HepG2 (cell line): ENCODE measurements around the gene CLUH. TPM values are rescaled to one million over a fixed set of nuclear protein-coding genes. Genes with fewer than 3 reads are reported as not detected.

Experiments used
- AGO2 ChIP-seq: fragments of 200-400 bp; formaldehyde crosslinking; optimal IDR thresholded peaks from 2 replicates; pipeline ENCODE3; 2017; ENCODE audit warnings: mild to moderate bottlenecking, low read depth, low read length, moderate library complexity
- CENPX ChIP-seq: sonication (generic); formaldehyde crosslinking; IDR thresholded peaks from 2 replicates; pipeline ENCODE4 v1.9.0; 2021; ENCODE audit warnings: mild to moderate bottlenecking, missing genetic modification reagents, moderate library complexity
- GFI1 ChIP-seq: sonication (generic); formaldehyde crosslinking; IDR thresholded peaks from 2 replicates; pipeline ENCODE4 v1.5.0; 2020; ENCODE audit warnings: missing genetic modification reagents, mild to moderate bottlenecking, borderline replicate concordance
- NCOA1 ChIP-seq: sonication (generic); formaldehyde crosslinking; IDR thresholded peaks from 2 replicates; pipeline ENCODE4 v1.9.0; 2021; ENCODE audit warnings: missing genetic modification reagents
- NFIC ChIP-seq: IDR thresholded peaks from 2 replicates; pipeline ENCODE4 v1.6.1; 2012; ENCODE audit warnings: mild to moderate bottlenecking, low read length, inconsistent platforms
- NR3C1 ChIP-seq: sonication (generic); formaldehyde crosslinking; IDR thresholded peaks from 2 replicates; pipeline ENCODE4 v1.4.0; 2020; ENCODE audit warnings: missing genetic modification reagents
- SP4 ChIP-seq: sonication (generic); formaldehyde crosslinking; IDR thresholded peaks from 2 replicates; pipeline ENCODE4 v1.8.1; 2023; ENCODE audit warnings: mild to moderate bottlenecking, missing genetic modification reagents
- ZNF598 ChIP-seq: sonication (generic); formaldehyde crosslinking; IDR thresholded peaks from 2 replicates; pipeline ENCODE4 v1.5.1; 2020; ENCODE audit warnings: mild to moderate bottlenecking, missing genetic modification reagents, borderline replicate concordance
- ZNF761 ChIP-seq: sonication (generic); formaldehyde crosslinking; conservative IDR thresholded peaks from 2 replicates; pipeline ENCODE4 v1.4.0; 2020; ENCODE audit warnings: mild to moderate bottlenecking, missing genetic modification reagents
- ZNF782 ChIP-seq: sonication (generic); formaldehyde crosslinking; IDR thresholded peaks from 2 replicates; pipeline ENCODE4 v1.4.0; 2020; ENCODE audit warnings: missing genetic modification reagents, mild to moderate bottlenecking, borderline replicate concordance
- ZNF792 ChIP-seq: IDR thresholded peaks from 2 replicates; pipeline ENCODE4 v1.6.1; 2016
- polyA plus RNA-seq, 8 experiments: library from polyadenylated mRNA; depleted of rRNA in 3 of 8; stranded (reverse) in 7 of 8; unstranded in 1 of 8; fragments of >200 nt; fragmentation: Illumina TruSeq in 4 of 8; extraction: Trizol in 4 of 8; gene quantifications; 2 replicates each; pipeline versions ENCODE4 v1.2.1 to v1.2.3, GENCODE V29; 2011 to 2016; ENCODE audit warnings: low read depth in 4 of 8, missing spikeins in 1 of 8, mixed read lengths in 1 of 8; ENCODE audit not compliant: insufficient read depth in 1 of 8
- total RNA-seq, 5 experiments: library from RNA; depleted of rRNA; stranded (reverse); fragments of >200 nt; fragmentation: Illumina TruSeq; extraction: Trizol; gene quantifications; 2 replicates each; pipeline ENCODE4 v1.2.3, GENCODE V29; 2016; ENCODE audit warnings: low read depth in 1 of 5
- TF ChIP-seq, protein P1 (sequence below): sonication (generic); formaldehyde crosslinking; IDR thresholded peaks from 2 replicates; pipeline ENCODE4 v1.4.0; 2020; ENCODE audit warnings: missing genetic modification reagents, borderline replicate concordance
- TF ChIP-seq, protein P2 (sequence below): sonication (generic); formaldehyde crosslinking; conservative IDR thresholded peaks from 2 replicates; pipeline ENCODE4 v1.4.0; 2020; ENCODE audit warnings: missing genetic modification reagents
- TF ChIP-seq, protein P3 (sequence below): sonication (generic); formaldehyde crosslinking; IDR thresholded peaks from 2 replicates; pipeline ENCODE4 v1.4.0; 2020; ENCODE audit warnings: mild to moderate bottlenecking, missing genetic modification reagents

Gene CLUH
- total and polyA plus RNA-seq, 2 of the 13 experiments (the other 11 are each of a cell fraction or from before 2014, with no cell fraction given) = 30.9 to 60.5 TPM

DNA sequence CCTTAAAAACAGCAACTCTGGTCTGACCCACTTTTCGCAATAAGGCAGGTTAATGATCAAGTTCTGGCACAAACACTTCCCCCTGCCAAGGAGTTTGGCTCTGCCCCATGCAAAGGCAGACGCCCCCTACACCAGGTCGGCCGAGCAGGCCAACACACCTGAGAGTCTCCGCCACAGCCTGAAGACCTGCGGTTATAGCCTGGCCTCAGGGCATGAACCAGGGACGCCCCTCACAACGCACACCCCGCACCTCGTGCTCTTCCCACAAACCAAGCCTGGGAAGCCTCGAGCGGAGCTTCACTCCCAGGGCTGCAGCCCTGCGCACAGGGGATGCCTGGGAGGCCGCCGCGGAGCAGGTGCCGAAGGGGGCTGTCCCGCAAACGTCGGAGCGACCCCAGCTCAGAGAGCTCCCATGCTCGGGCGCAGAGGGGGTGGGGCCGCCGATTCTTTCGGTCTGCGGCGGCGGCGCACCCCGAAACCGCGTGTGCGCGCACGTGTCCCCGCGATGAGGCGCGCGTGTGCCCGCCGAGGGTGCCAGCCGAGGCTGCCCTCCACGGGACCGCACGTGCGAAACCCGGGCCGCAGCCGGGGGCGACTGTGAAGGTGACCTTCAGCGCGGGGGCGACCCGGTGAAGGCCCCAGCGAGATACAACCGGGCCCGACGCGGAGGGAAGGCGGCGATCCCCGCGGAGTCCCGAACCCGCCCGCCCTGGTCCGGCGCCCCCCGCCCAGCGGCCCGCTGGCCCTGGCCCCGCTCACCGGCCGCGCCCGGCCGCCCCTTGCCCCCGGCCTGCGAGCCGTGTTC is 559 bp downstream of the CLUH start (continued):
- TF ChIP-seq, protein P1, sequence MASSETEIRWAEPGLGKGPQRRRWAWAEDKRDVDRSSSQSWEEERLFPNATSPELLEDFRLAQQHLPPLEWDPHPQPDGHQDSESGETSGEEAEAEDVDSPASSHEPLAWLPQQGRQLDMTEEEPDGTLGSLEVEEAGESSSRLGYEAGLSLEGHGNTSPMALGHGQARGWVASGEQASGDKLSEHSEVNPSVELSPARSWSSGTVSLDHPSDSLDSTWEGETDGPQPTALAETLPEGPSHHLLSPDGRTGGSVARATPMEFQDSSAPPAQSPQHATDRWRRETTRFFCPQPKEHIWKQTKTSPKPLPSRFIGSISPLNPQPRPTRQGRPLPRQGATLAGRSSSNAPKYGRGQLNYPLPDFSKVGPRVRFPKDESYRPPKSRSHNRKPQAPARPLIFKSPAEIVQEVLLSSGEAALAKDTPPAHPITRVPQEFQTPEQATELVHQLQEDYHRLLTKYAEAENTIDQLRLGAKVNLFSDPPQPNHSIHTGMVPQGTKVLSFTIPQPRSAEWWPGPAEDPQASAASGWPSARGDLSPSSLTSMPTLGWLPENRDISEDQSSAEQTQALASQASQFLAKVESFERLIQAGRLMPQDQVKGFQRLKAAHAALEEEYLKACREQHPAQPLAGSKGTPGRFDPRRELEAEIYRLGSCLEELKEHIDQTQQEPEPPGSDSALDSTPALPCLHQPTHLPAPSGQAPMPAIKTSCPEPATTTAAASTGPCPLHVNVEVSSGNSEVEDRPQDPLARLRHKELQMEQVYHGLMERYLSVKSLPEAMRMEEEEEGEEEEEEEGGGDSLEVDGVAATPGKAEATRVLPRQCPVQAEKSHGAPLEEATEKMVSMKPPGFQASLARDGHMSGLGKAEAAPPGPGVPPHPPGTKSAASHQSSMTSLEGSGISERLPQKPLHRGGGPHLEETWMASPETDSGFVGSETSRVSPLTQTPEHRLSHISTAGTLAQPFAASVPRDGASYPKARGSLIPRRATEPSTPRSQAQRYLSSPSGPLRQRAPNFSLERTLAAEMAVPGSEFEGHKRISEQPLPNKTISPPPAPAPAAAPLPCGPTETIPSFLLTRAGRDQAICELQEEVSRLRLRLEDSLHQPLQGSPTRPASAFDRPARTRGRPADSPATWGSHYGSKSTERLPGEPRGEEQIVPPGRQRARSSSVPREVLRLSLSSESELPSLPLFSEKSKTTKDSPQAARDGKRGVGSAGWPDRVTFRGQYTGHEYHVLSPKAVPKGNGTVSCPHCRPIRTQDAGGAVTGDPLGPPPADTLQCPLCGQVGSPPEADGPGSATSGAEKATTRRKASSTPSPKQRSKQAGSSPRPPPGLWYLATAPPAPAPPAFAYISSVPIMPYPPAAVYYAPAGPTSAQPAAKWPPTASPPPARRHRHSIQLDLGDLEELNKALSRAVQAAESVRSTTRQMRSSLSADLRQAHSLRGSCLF (CRISPR knock-in tag) = no peak
- peak; percentile 80 for TF ChIP-seq AGO2
- TF ChIP-seq NFIC = no peak
- TF ChIP-seq, protein P2, sequence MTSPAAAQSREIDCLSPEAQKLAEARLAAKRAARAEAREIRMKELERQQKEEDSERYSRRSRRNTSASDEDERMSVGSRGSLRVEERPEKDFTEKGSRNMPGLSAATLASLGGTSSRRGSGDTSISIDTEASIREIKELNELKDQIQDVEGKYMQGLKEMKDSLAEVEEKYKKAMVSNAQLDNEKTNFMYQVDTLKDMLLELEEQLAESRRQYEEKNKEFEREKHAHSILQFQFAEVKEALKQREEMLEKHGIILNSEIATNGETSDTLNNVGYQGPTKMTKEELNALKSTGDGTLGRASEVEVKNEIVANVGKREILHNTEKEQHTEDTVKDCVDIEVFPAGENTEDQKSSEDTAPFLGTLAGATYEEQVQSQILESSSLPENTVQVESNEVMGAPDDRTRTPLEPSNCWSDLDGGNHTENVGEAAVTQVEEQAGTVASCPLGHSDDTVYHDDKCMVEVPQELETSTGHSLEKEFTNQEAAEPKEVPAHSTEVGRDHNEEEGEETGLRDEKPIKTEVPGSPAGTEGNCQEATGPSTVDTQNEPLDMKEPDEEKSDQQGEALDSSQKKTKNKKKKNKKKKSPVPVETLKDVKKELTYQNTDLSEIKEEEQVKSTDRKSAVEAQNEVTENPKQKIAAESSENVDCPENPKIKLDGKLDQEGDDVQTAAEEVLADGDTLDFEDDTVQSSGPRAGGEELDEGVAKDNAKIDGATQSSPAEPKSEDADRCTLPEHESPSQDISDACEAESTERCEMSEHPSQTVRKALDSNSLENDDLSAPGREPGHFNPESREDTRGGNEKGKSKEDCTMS = no peak
- TF ChIP-seq GFI1 (CRISPR knock-in tag) = no peak
- TF ChIP-seq ZNF782 = no peak; the same call in none of the 2 replicates
- TF ChIP-seq, protein P3, sequence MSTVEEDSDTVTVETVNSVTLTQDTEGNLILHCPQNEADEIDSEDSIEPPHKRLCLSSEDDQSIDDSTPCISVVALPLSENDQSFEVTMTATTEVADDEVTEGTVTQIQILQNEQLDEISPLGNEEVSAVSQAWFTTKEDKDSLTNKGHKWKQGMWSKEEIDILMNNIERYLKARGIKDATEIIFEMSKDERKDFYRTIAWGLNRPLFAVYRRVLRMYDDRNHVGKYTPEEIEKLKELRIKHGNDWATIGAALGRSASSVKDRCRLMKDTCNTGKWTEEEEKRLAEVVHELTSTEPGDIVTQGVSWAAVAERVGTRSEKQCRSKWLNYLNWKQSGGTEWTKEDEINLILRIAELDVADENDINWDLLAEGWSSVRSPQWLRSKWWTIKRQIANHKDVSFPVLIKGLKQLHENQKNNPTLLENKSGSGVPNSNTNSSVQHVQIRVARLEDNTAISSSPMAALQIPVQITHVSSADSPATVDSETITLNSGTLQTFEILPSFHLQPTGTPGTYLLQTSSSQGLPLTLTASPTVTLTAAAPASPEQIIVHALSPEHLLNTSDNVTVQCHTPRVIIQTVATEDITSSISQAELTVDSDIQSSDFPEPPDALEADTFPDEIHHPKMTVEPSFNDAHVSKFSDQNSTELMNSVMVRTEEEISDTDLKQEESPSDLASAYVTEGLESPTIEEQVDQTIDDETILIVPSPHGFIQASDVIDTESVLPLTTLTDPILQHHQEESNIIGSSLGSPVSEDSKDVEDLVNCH (CRISPR knock-in tag) = no peak
- no peak; the same call in 1 of the 2 replicates for TF ChIP-seq SP4 (CRISPR knock-in tag)
- no peak for TF ChIP-seq NCOA1 (CRISPR knock-in tag)
- TF ChIP-seq ZNF761 (CRISPR knock-in tag) = no peak
- 0 out of 2 replicates have a peak, but pooled peaks have one; percentile 9 for TF ChIP-seq ZNF598 (CRISPR knock-in tag)
- TF ChIP-seq CENPX = no peak
- TF ChIP-seq ZNF792 (CRISPR knock-in tag) = no peak
- TF ChIP-seq NR3C1 (CRISPR knock-in tag) = no peak
